Mucosa of rectum (tissue), 2 donors: ENCODE measurements around the gene MMAB.
A peak's percentile ranks its signal among the peaks of the same experiment; 100 is the strongest.

ENCODE experiments used
- H3K27ac ChIP-seq, 2 donors: one replicate each; pipeline ENCODE4 v1.7.0; 2013; ENCODE audit warnings: inconsistent platforms in 2 of 2, low read depth in 2 of 2, low read length in 2 of 2
- H3K27me3 ChIP-seq, 2 donors: one replicate each; pipeline ENCODE4 v1.7.0; 2013; ENCODE audit warnings: low read length in 2 of 2; ENCODE audit not compliant: control insufficient read depth in 2 of 2, insufficient read depth in 2 of 2
- H3K36me3 ChIP-seq, 2 donors: one replicate each; pipeline ENCODE4 v1.7.0; 2013; ENCODE audit warnings: low read length in 2 of 2; ENCODE audit not compliant: control insufficient read depth in 2 of 2, insufficient read depth in 2 of 2
- H3K4me1 ChIP-seq, 2 donors: one replicate each; pipeline ENCODE4 v1.7.0; 2013; ENCODE audit warnings: low read length in 2 of 2, mild to moderate bottlenecking in 1 of 2; ENCODE audit not compliant: control insufficient read depth in 2 of 2, insufficient read depth in 2 of 2
- H3K4me3 ChIP-seq, 2 donors: one replicate each; pipeline ENCODE4 v1.7.0; 2013; ENCODE audit warnings: low read length in 2 of 2
- H3K9ac ChIP-seq, 2 donors: one replicate each; pipeline ENCODE4 v1.7.0; 2013; ENCODE audit warnings: low read length in 2 of 2, low read depth in 1 of 2, mild to moderate bottlenecking in 1 of 2
- H3K9me3 ChIP-seq, 2 donors: one replicate each; pipeline ENCODE4 v1.7.0; 2013; ENCODE audit warnings: low read length in 2 of 2; ENCODE audit not compliant: control insufficient read depth in 2 of 2
- donor health status: healthy.
- donor health status: Normal muscosa, but diverticular disease.

MMAB gene

DNA sequence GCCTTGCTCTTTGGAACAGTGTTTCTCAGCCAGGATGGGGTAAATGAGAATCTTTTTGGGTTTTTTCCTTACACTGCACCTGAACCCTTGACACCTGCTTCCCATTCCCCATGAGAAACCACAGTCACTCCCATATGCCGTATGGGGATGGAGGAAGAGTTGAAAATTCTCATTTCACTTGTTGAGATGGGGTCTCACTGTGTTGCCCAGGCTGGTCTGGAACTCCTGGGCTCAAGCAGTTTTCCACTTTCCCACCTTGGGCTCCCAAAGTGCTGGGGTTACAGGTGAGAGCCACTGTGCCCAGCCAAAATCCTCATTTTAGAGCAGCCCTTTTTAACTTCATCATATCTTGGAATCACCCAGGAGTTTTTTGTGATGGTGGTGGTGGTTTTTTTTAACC lies 4.0 kb upstream of the MMAB start:
- Histone ChIP-seq H3K4me1 (peaks cover 6 to 11% of the 10 kb centered on the region in 2 donors), H3K9ac (no peak overlapping the region), H3K4me3 (no peak overlapping the region), H3K27ac (no peak overlapping the region), H3K9me3 (no peaks in the 10 kb centered on the region), H3K36me3 (peaks cover 36 to 47% of the 10 kb centered on the region in 2 donors), H3K27me3 (no peaks in the 10 kb centered on the region)

DNA sequence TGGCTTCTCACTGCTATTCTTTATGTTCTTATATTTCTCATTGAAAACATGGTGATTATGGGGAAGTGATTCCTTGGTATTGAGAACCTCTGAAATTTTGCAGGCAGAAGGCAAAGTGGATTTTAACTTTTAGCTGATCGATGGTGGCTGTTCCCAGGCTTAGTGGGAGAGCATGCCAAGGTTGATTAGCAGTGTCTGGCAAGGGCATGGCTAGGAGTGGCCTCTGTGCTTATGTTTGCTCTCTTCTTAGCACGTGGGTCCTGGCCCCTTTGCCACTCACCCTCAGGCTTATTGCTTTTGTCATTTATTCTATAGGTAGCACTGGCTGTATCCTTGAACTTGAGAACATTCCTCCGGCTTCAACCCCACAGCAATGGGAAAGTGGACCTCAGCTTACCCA lies 2.4 kb upstream of the MMAB start:
- Histone ChIP-seq H3K4me3 (no peak overlapping the region), H3K27me3 (no peaks in the 10 kb centered on the region), H3K27ac (no peak overlapping the region), H3K4me1 (peaks cover 6 to 11% of the 10 kb centered on the region in 2 donors), H3K36me3 (peaks cover 25 to 39% of the 10 kb centered on the region in 2 donors), H3K9me3 (no peaks in the 10 kb centered on the region), H3K9ac (no peak overlapping the region)

DNA sequence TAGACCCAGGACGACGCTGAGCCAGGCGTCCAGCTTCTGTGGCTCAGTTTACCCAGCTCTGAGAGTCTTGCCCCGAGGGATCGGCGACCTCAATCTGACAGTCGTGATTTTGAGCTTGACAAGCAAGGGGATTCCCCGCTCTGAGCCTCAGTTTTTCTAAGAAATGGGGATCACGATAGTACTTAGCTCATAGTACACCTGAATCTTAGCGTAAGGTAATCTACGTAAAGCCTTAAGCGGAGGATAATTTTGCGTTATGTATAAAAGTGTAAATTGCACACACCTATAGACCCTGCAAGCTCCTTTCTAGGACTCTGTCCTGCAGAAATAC lies 575 bp upstream of the MMAB start:
- H3K27ac ChIP-seq: peak overlapping the region; percentile 10 to 15
- H3K4me3 ChIP-seq: peak overlapping the region; percentile 83 to 98

DNA sequence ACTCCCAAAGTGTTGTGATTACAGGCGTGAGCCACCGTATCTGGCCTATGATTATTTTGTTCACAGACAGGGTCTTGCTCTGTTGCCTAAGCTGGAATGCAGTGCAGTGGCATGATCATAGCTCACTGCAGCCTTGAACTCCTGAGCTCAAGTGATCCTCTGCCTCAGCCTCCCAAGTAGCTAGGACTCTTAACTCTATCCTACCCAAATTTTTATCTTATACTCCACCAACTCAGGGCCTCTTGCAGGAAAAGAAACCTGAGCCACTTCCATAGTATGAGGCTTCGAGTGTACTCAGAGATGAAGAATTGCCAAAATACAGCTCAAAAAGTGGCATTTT lies 828 bp downstream of the MMAB start:
- peak overlapping the region in 1 of 2 donors; percentile 91 for H3K27ac ChIP-seq
- H3K27me3 ChIP-seq: no peaks in the 10 kb centered on the region
- peak overlapping the region in 1 of 2 donors; percentile 88 for H3K4me3 ChIP-seq
- no peaks in the 10 kb centered on the region for H3K9me3 ChIP-seq
- peak overlapping the region; percentile 74 to 90 for H3K9ac ChIP-seq
- H3K4me1 ChIP-seq: peaks cover 6 to 11% of the 10 kb centered on the region in 2 donors
- peaks cover 14 to 20% of the 10 kb centered on the region in 2 donors for H3K36me3 ChIP-seq

More for the DNA sequence above, 575 bp upstream of the MMAB start:
- Histone ChIP-seq H3K4me1 (peaks cover 6 to 11% of the 10 kb centered on the region in 2 donors), H3K27me3 (no peaks in the 10 kb centered on the region), H3K9ac (peak overlapping the region; percentile 73 to 94), H3K9me3 (no peaks in the 10 kb centered on the region), H3K36me3 (peaks cover 12 to 25% of the 10 kb centered on the region in 2 donors)

DNA sequence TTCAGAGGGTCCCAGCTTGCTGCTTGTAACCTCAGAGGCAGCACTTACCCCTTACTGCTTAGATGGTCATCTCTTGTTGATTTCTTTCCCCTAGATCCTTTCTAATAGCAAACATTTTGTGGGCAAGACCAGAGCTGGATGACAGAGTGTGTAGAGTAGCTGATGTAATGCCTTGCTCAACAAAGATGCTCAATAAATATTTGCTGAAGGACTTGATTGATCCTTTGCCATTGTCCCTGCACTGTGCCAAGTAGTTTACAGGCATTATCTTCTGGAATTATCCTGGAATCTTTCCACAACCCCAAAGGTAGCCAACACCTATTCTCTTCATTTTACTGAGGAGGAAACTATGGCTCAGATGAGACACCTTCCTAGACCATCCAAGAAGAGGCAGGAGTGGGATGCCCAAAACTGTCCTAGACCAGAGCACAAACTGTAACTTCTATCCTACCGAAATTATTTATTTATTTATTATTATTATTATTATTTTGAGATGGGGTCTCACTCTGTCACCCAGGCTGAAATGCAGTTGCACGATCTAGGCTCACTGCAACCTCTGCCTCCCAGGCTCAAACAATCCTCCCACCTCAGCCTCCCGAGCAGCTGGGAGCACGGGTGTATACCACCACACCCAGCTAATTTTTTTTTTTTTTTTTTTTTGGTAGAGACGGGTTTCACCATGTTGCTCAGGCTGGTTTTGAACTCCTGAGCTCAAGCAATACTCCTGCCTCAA lies 1.4 kb downstream of the MMAB start:
- H3K9me3 ChIP-seq: no peaks in the 10 kb centered on the region
- H3K4me1 ChIP-seq: peaks cover 6 to 11% of the 10 kb centered on the region in 2 donors
- H3K27ac ChIP-seq: no peak overlapping the region
- no peaks in the 10 kb centered on the region for H3K27me3 ChIP-seq
- peaks cover 10 to 17% of the 10 kb centered on the region in 2 donors for H3K36me3 ChIP-seq
- no peak overlapping the region for H3K4me3 ChIP-seq
- no peak overlapping the region for H3K9ac ChIP-seq

DNA sequence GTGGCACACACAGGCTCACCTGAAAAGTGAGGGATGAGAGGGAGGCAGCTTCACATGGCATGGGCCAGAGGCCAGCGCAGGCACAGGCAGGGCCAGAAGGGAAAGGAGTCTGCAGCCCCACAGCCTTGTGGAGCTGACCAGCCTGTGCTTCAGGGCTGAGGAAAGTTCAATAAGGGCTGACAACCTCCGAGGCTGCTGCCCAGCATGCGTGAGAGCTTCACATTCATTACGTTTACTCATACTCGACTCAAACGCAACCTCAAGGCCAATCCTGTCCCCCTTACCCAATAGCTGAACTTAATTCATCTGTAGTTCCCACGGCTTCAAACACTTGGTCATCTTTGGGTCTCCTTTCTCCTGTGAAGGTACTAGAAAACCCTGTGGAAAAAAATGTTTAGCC lies 4.8 kb downstream of the MMAB start:
- no peak overlapping the region for H3K9ac ChIP-seq
- no peaks in the 10 kb centered on the region for H3K27me3 ChIP-seq
- peaks cover 15 to 26% of the 10 kb centered on the region in 2 donors for H3K36me3 ChIP-seq
- no peak overlapping the region for H3K27ac ChIP-seq
- peaks cover 0 to 5% of the 10 kb centered on the region in 2 donors for H3K4me1 ChIP-seq
- no peak overlapping the region for H3K4me3 ChIP-seq
- no peaks in the 10 kb centered on the region for H3K9me3 ChIP-seq

DNA sequence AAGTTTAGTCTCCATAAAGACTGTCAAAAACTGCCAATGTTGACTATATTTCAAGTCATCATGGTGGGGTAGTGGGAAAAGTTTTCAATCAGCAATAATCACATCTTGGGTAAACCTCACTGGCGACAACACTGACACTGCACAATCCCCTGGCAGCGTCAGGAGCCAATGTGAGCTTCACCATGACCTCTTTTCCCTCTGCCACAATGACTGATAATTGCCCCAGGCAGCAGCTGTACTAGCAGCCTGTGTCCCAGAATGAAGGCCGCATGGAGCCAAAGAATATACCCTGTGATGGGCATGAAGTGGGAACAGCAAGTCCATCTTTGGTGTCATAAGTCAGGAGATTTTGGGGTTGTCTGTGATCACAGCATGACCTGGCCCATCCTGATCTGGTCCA lies 5.3 kb downstream of the MMAB start:
- Histone ChIP-seq H3K4me1 (peaks cover 0 to 5% of the 10 kb centered on the region in 2 donors), H3K9ac (no peak overlapping the region), H3K9me3 (no peaks in the 10 kb centered on the region), H3K36me3 (peaks cover 15 to 29% of the 10 kb centered on the region in 2 donors), H3K27me3 (no peaks in the 10 kb centered on the region), H3K27ac (no peak overlapping the region), H3K4me3 (no peak overlapping the region)

DNA sequence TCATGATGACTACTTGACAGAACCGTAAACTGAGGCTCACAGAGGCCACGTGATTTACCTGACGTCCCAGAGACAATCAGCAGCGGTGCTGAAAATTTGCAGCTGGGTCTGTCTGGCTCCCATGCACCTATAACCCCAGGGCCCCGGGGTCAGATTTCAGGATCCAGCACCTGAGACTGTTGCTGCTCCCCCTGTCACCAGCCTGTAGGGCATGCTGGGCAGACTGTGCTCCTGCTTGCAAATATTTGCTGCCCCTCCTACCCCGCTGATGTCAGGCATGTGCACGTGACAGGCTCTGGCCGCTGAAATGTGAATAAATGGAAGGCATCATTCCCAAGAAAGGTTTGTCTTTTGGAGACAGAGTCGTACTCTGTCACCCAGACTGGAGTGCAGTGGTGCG lies 6.0 kb downstream of the MMAB start:
- Histone ChIP-seq H3K27me3 (no peaks in the 10 kb centered on the region), H3K36me3 (peaks cover 15 to 29% of the 10 kb centered on the region in 2 donors), H3K4me1 (no peaks in the 10 kb centered on the region), H3K27ac (no peak overlapping the region), H3K4me3 (no peak overlapping the region), H3K9ac (no peak overlapping the region), H3K9me3 (no peaks in the 10 kb centered on the region)

DNA sequence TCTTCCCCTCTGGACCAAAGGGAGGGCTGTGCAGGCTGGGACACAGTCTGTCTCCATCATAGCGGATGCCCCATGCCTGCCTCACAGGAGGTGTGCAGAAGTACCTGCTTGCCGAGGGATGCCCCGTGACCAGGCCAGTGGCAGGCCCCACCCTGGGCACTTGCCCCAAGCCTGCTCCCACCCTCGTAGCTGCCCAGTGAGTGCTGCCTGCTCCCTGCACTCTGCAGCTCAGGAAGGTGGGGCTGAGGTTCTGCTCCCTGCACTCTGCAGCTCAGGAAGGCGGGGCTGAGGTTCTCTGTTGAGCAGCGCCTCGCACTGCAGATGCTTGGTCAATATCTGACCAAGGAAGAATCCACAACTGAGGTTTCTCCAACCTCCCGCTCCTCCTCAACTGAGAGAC lies 6.9 kb downstream of the MMAB start:
- no peak overlapping the region for H3K4me3 ChIP-seq
- H3K9ac ChIP-seq: no peak overlapping the region
- H3K36me3 ChIP-seq: peaks cover 15 to 33% of the 10 kb centered on the region in 2 donors

DNA sequence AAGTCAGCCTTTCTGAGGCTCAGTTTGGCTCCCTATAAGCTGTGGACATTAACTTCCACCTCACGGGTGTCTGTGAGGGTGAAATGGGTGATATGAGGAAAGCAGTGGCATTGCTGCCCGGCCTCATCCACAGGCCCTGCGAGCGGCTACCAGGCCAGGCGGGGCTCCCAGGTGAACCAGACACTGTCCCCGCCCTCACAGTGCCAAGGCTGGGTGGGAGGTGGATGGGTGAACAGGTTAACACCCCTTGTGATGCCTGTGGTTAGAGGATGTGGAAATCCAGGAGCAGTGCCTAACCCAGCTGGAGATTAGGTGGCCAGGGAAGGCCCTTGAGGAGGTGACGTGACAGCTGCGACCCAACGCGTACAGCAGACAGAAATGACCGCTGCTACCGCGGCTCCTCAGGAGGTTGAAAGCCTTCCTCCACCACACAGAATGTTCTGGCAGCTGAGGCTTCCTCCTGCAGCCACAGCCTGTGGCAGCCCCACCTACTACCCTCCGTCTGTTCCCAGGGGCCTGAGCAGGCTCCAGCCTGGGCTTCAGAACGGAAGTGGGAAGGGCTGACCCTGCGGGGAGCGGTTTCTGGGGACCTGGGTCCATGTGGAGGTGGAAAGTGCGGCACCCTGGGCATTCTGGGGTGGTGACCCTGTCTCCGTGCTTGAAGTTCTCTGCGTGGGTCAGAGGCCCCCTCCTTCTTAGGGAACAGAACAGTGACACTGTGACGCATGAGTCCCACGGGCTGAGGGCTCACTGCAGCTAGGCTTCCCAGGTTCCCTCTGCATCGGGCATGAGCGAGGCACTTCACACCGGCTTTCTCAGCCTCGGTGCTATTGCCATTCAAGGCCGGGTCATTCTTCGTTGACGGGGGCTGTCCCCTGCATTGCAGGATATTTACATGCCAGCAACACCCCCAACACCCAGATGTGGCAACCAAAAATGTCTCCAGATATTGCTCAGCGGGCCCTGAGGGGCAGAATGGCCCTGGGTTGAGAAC lies 9.7 kb downstream of the MMAB start:
- H3K9ac ChIP-seq: no peak overlapping the region
- H3K9me3 ChIP-seq: no peaks in the 10 kb centered on the region
- H3K27ac ChIP-seq: no peak overlapping the region
- peaks cover 15 to 35% of the 10 kb centered on the region in 2 donors for H3K36me3 ChIP-seq
- H3K4me3 ChIP-seq: no peak overlapping the region
- H3K27me3 ChIP-seq: no peaks in the 10 kb centered on the region
- H3K4me1 ChIP-seq: peaks cover 4 to 5% of the 10 kb centered on the region in 2 donors

More for the DNA sequence above, 6.9 kb downstream of the MMAB start:
- Histone ChIP-seq H3K4me1 (no peaks in the 10 kb centered on the region), H3K9me3 (no peaks in the 10 kb centered on the region), H3K27me3 (no peaks in the 10 kb centered on the region), H3K27ac (no peak overlapping the region)
